Colonic mucosa (tissue), 4 donors: ENCODE measurements around the gene PWWP2A. TPM values are rescaled to one million over a fixed set of nuclear protein-coding genes. Genes with fewer than 3 reads are reported as not detected.
"Not testable (repeated sequence)": the region's sequence is repeated elsewhere in the genome, so short reads cannot be mapped to it uniquely, and the experiment has no call there.

Experiments used
- DNase-seq: peaks from one replicate; pipeline ENCODE4 v3.0.0-alpha.2; 2020
- H3K27ac ChIP-seq: fragments of 200-600 bp; one replicate; pipeline ENCODE4 v1.8.0; 2021
- H3K27me3 ChIP-seq: fragments of 200-600 bp; one replicate; pipeline ENCODE4 v1.8.0; 2021
- H3K36me3 ChIP-seq: fragments of 200-600 bp; one replicate; pipeline ENCODE4 v1.8.0; 2021
- H3K4me1 ChIP-seq: fragments of 200-600 bp; one replicate; pipeline ENCODE4 v1.8.0; 2021; ENCODE audit warnings: mild to moderate bottlenecking
- H3K4me3 ChIP-seq: fragments of 200-600 bp; one replicate; pipeline ENCODE4 v1.8.0; 2021
- H3K9ac ChIP-seq, 2 donors: one replicate each; pipeline ENCODE4 v1.7.0; 2013; ENCODE audit warnings: control low read depth in 2 of 2, low read depth in 2 of 2, low read length in 2 of 2
- H3K9me3 ChIP-seq: fragments of 200-600 bp; one replicate; pipeline ENCODE4 v1.8.0; 2021
- intact Hi-C: fragments of 100-400 bp; cut with DNase I; formaldehyde crosslinking; loops from one replicate; pipeline ENCODE4 v1.14.1; 2022
- total RNA-seq, 2 donors: library from RNA; stranded (reverse); fragmentation: NEBNext Ultra II Directional in 1 of 2; extraction: Animal tissue kit (Norgen Biotek cat#: 25700) in 1 of 2; gene quantifications; one replicate each; pipeline ENCODE4 v1.2.1, GENCODE V29; 2021
- TF ChIP-seq, protein P1 (sequence below): fragments of 200-600 bp; IDR thresholded peaks from one replicate; pipeline ENCODE4 v1.8.0; 2022; ENCODE audit warnings: antibody characterized with exemption, mild to moderate bottlenecking
- donor health status: healthy.
- donor health status: DM: no; HTN: no; CAD: no.
- donor health status: DM: no; HTN: no; CAD: no.

Gene PWWP2A
- total RNA-seq, 2 donors from 2014 or later: 44.0 to 47.6 TPM

DNA sequence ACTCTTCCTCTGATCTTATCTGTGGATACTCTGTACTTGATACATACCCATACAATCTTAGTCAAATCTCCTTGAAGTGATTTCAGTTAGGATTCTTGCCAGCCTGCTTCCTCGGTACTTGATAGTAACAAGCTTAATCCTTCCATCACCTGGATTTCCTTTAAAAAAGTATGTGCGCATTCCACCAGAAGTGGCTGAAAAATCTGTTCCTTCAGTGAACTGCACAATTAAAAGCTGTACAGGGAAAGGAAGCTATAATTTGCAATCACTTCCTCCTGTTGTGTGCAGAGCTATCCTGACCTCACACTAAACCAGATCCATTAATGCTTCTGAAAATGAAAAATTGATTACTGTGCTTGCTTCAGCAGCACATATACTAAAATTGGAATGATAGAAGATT, 47.3 kb downstream of the PWWP2A start:
- Histone ChIP-seq H3K9me3 (no peaks in the 10 kb centered on the region), H3K4me1 (no peaks in the 10 kb centered on the region), H3K27ac (no peak overlapping the region), H3K27me3 (no peaks in the 10 kb centered on the region), H3K36me3 (no peaks in the 10 kb centered on the region), H3K4me3 (no peak overlapping the region), H3K9ac (peak overlapping the region in 1 of 2 donors; percentile 2)
- intact Hi-C loops: no loop called here
- TF ChIP-seq, protein P1, sequence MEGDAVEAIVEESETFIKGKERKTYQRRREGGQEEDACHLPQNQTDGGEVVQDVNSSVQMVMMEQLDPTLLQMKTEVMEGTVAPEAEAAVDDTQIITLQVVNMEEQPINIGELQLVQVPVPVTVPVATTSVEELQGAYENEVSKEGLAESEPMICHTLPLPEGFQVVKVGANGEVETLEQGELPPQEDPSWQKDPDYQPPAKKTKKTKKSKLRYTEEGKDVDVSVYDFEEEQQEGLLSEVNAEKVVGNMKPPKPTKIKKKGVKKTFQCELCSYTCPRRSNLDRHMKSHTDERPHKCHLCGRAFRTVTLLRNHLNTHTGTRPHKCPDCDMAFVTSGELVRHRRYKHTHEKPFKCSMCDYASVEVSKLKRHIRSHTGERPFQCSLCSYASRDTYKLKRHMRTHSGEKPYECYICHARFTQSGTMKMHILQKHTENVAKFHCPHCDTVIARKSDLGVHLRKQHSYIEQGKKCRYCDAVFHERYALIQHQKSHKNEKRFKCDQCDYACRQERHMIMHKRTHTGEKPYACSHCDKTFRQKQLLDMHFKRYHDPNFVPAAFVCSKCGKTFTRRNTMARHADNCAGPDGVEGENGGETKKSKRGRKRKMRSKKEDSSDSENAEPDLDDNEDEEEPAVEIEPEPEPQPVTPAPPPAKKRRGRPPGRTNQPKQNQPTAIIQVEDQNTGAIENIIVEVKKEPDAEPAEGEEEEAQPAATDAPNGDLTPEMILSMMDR: no peak
- DNase-seq: no peak

DNA sequence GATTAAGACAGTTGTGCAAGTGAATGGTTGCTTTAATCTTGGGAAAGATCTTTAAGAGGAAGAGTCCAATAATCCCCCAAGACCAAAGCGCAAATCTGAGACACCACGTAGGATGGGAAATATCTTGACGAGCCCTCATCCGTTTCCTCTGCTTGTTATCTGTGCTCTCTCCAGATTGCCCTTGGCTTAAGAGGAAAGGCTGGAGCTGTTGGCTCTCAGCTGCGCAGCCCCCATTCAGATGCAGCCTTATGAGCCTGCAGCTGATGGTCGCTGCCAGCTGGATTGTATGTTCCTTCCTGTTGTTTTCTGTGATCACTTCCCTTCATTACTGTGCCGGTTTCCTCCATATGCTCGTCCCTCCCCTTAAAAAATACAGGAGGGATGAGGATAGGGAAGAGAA, 47.7 kb downstream of the PWWP2A start:
- H3K36me3 ChIP-seq: no peaks in the 10 kb centered on the region
- TF ChIP-seq, protein P1: no peak
- H3K9ac ChIP-seq: peak overlapping the region in 1 of 2 donors; percentile 2
- H3K9me3 ChIP-seq: no peaks in the 10 kb centered on the region
- no peak overlapping the region for H3K27ac ChIP-seq
- DNase-seq: no peak
- no peaks in the 10 kb centered on the region for H3K4me1 ChIP-seq
- no peaks in the 10 kb centered on the region for H3K27me3 ChIP-seq
- intact Hi-C loops: no loop called here
- no peak overlapping the region for H3K4me3 ChIP-seq

DNA sequence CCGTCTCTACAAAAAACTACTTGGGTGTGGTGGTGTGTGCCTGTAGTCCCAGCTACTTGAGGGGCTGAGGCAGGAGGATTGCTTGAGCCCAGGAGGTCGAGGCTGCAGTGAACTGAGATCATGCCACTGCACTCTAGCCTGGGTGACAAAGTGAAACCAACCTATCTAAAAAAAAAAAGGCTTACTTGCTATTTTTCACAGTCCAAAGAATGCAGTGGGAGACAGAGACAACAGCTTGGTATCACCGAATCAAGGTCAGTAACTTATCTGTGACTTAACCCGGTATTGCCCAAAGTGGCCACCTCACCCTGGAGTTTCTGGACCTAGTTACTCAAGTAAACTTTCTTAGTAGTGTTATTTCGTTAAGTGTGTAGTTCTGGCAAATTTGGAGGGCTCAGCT, 50.1 kb downstream of the PWWP2A start:
- H3K9ac ChIP-seq, H3K27ac ChIP-seq, H3K4me3 ChIP-seq, DNase-seq, H3K27me3 ChIP-seq, H3K4me1 ChIP-seq, intact Hi-C loops, H3K36me3 ChIP-seq, H3K9me3 ChIP-seq: not testable (repeated sequence)

DNA sequence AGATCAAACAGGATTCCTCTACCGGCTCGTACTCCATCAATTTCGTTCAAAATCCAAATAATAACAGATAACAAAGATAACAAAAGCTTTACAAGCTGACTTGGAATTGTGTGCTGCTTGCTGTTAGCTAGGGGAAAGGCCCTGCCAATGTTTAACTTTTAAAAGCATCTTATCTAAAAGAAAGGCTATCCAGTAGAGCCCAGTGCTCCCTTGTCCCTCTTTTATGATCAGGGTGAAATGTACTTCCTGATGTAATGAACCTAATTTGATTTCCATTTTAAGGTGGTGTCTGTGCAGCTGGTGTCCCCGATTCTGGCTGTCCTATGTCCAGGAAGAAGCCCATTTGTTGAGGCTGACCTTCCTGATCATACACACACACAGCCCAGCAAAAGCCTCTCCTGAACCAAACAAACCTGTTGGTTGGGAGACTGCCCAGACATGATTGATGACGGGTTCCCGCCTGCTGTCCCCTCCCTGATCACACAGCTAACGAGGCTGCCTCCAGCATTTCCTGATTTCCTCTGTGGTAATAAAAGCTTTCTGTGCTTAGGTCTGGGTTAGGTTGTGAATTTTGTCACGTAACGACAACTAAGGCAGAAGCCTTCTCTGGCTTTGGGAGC, 54.1 kb downstream of the PWWP2A start:
- peak; percentile 91 for DNase-seq
- Histone ChIP-seq H3K27ac (peak overlapping the region; percentile 84), H3K9ac (peak overlapping the region in 1 of 2 donors; percentile 57), H3K36me3 (no peaks in the 10 kb centered on the region), H3K9me3 (no peaks in the 10 kb centered on the region), H3K4me3 (no peak overlapping the region), H3K4me1 (no peaks in the 10 kb centered on the region), H3K27me3 (no peaks in the 10 kb centered on the region)
- intact Hi-C loops: no loop called here
- TF ChIP-seq, protein P1: no peak

DNA sequence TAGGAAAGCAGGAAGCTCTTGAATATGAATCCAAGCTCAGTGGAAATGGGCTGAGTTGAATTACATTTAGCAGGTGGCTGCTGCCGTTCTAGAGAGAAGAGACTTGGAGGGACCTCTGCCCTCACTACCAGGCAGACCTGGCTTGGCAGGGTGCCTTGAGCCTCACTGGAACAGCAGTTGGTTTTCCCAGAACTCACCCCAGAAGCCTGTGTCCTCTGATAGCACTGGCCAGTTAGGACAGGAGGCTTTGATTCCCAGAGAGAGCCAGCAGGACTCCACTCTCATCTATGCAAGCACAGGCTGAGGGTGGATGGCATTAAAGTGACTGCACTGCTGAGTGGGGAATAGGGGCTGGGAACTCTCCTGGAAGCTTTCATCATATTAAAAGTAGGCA, 54.8 kb downstream of the PWWP2A start:
- H3K36me3 ChIP-seq: no peaks in the 10 kb centered on the region
- H3K27me3 ChIP-seq: no peaks in the 10 kb centered on the region
- H3K4me3 ChIP-seq: no peak overlapping the region
- peak overlapping the region in 1 of 2 donors; percentile 57 for H3K9ac ChIP-seq
- intact Hi-C loops: no loop called here
- no peaks in the 10 kb centered on the region for H3K4me1 ChIP-seq
- TF ChIP-seq, protein P1: no peak
- DNase-seq: peak; percentile 85
- no peaks in the 10 kb centered on the region for H3K9me3 ChIP-seq
- peak overlapping the region; percentile 84 for H3K27ac ChIP-seq

DNA sequence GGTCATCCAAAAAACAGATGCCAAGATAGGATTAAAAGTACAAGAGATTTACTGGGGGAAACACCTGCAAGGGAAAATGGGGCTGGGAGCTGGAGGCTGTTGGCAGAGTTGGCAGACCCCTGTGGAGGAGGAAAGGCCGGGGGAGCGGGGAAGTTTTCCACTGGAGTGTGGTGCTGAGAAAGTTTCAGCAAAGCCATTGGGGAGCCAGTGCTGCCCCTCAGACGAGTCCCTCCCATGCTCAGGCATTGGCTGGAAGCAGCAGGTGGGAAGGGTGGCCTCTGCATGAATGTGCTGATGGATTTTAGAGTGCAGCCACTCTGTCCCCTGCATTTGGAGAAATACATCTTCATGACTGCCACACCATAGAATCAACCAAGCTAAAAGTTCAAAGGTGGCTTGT, 57.5 kb downstream of the PWWP2A start:
- Histone ChIP-seq H3K9me3 (no peaks in the 10 kb centered on the region), H3K4me3 (no peak overlapping the region), H3K36me3 (no peaks in the 10 kb centered on the region), H3K4me1 (no peaks in the 10 kb centered on the region), H3K9ac (no peak overlapping the region), H3K27me3 (no peaks in the 10 kb centered on the region), H3K27ac (no peak overlapping the region)
- intact Hi-C loops: no loop called here
- no peak for DNase-seq
- TF ChIP-seq, protein P1: no peak
